Body of pancreas (tissue), 4 donors: ENCODE data around the gene APRT.

Source experiments
- CTCF ChIP-seq, 7 experiments: fragments of 450-650 bp in 4 of 7; fragments of 200-600 bp in 3 of 7; sonication (generic) in 3 of 7; IDR thresholded peaks; one replicate each; pipeline ENCODE4 v1.5.1; 2016 to 2019; ENCODE audit warnings: antibody characterized with exemption in 7 of 7
- POLR2A ChIP-seq, 3 donors: fragments of 450-650 bp; IDR thresholded peaks; one replicate each; pipeline ENCODE4 v1.6.1; 2016; ENCODE audit warnings: antibody characterized with exemption in 3 of 3, mild to moderate bottlenecking in 2 of 3

DNA sequence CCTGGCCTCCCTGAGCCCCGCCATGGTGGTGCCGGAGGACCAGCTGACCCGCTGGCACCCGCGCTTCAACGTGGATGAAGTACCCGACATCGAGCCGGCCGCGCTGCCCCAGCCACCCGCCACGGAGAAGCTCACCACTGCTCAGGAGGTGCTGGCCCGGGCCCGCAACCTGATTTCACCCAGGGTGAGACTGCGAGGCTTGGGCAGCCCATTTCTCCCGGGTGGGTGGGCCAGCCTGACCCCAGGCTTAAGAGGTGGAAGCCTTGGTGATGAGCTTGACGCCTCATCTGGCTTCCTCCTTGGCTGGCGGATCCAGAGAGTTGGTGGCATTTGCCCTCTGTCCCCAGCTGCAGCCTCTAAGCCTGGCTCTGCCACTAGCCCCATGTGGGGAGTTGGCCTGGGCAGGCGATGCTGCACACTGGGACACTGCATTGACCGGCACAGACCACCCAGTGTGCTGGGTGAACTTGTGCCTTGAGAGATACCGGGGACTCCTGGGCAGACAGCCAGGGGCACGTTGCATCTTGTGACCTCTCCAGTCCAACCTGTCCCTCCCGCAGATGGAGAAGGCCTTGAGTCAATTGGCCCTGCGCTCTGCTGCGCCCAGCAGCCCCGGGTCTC is 5.1 kb downstream of the APRT start:
- TF ChIP-seq CTCF (IDR thresholded peaks at IDR 0.05): no peak
- TF ChIP-seq POLR2A (IDR thresholded peaks at IDR 0.05): no peak
